HCT116 (cell line): ENCODE data around the gene PURA. TPM values are rescaled to one million over a fixed set of nuclear protein-coding genes. Genes with fewer than 3 reads are reported as not detected.

ENCODE experiments used
- ATAC-seq: fragments of 200-7000 bp; cut with Tn5 transposase; 2 replicates; pipeline ENCODE4 v1.9.1; 2020; ENCODE audit warnings: mild to moderate bottlenecking, moderate library complexity
- BruUV-seq: library from RNA; stranded (reverse); fragments of 400-500 nt; replicated peaks from 2 replicates; lab custom pipeline; 2021; lab: Mats Ljungman, UMichigan
- CTCF ChIA-PET: fragments of 300-600 bp; sonication (Branson Sonifier 250); formaldehyde crosslinking; loops from one replicate; lab custom pipeline; 2021; ENCODE audit warnings: antibody characterized with exemption; lab: Charles Lee
- POLR2A ChIA-PET: fragments of 300-600, 350-600 bp; sonication (Branson Sonifier 250); formaldehyde crosslinking; loops from one replicate; lab custom pipeline; 2021; ENCODE audit warnings: antibody characterized with exemption; lab: Charles Lee
- RAD21 ChIA-PET, 2 experiments: fragments of 300-600 bp; sonication (Branson Sonifier 250); formaldehyde crosslinking; loops; one replicate each; lab custom pipeline; 2023; ENCODE audit warnings: low total read pairs in 2 of 2; ENCODE audit not compliant: uncharacterized antibody in 2 of 2, unreplicated experiment in 2 of 2, low non-redundant PET in 1 of 2; lab: Charles Lee
- DNase-seq: peaks from one replicate; pipeline ENCODE4 v3.0.0-alpha.2; 2010; ENCODE audit warnings: low read depth, low spot score
- H2AFZ ChIP-seq: fragments of 200-600 bp; shearing (Covaris generic), sonication (generic); 2 replicates; pipeline ENCODE4 v1.6.1; 2017; ENCODE audit warnings: low read depth, mixed run types, mixed read lengths, antibody characterized with exemption, low read length; ENCODE audit not compliant: poor library complexity, severe bottlenecking
- H3K27ac ChIP-seq: 2 replicates; pipeline ENCODE4 v1.5.1; 2012; ENCODE audit warnings: low read depth, low read length
- H3K27me3 ChIP-seq: fragments of 200-600 bp; sonication (generic); 2 replicates; pipeline ENCODE4 v1.6.1; 2016; ENCODE audit warnings: mixed run types, low read length, mixed read lengths; ENCODE audit not compliant: insufficient read depth
- H3K36me3 ChIP-seq, 2 experiments: fragments of 200-500 bp in 1 of 2; fragments of 200-600 bp in 1 of 2; sonication (Bioruptor generic) in 1 of 2; sonication (generic) in 1 of 2; 2 replicates each; pipeline versions ENCODE4 v1.5.1 to v1.6.1; 2014 to 2016; ENCODE audit warnings: low read length in 2 of 2, inconsistent platforms in 1 of 2, mixed read lengths in 1 of 2, mixed run types in 1 of 2; ENCODE audit not compliant: insufficient read depth in 2 of 2, control insufficient read depth in 1 of 2
- H3K4me1 ChIP-seq, 2 experiments: fragments of 200-600 bp in 1 of 2; sonication (generic) in 1 of 2; 2 replicates each; pipeline versions ENCODE4 v1.5.1 to v1.6.1; 2012 to 2017; ENCODE audit warnings: low read length in 2 of 2, inconsistent platforms in 1 of 2, mild to moderate bottlenecking in 1 of 2, mixed read lengths in 1 of 2, mixed run types in 1 of 2, moderate library complexity in 1 of 2; ENCODE audit not compliant: insufficient read depth in 2 of 2, control insufficient read depth in 1 of 2
- H3K4me2 ChIP-seq: fragments of 200-600 bp; sonication (generic); 2 replicates; pipeline ENCODE4 v1.6.1; 2017; ENCODE audit warnings: mixed run types, low read length, mixed read lengths
- H3K4me3 ChIP-seq, 2 experiments: fragments of 200-600 bp in 1 of 2; sonication (generic) in 1 of 2; replicated peaks in 1 of 2; 2 replicates each; pipeline ENCODE4 v1.5.1; 2011 to 2016; ENCODE audit warnings: low read length in 2 of 2, control low read depth in 1 of 2, low read depth in 1 of 2, mild to moderate bottlenecking in 1 of 2, mixed read lengths in 1 of 2, mixed run types in 1 of 2
- H3K79me2 ChIP-seq: fragments of 200-600 bp; sonication (generic); 2 replicates; pipeline ENCODE4 v1.6.1; 2017; ENCODE audit warnings: mild to moderate bottlenecking, mixed run types, low read length, moderate library complexity, mixed read lengths; ENCODE audit not compliant: insufficient read depth
- H3K9ac ChIP-seq: fragments of 200-600 bp; sonication (generic); 2 replicates; pipeline ENCODE4 v1.6.1; 2016; ENCODE audit warnings: low read length, mixed read lengths
- H3K9me2 ChIP-seq: fragments of 200-600 bp; sonication (generic), shearing (Covaris generic); 2 replicates; pipeline ENCODE4 v1.6.1; 2017; ENCODE audit warnings: mixed run types, mild to moderate bottlenecking, moderate library complexity; ENCODE audit not compliant: insufficient read depth
- H3K9me3 ChIP-seq, 2 experiments: fragments of 200-500 bp in 1 of 2; fragments of 200-600 bp in 1 of 2; sonication (Bioruptor generic) in 1 of 2; sonication (generic) in 1 of 2; 2 replicates each; pipeline ENCODE4 v1.6.1; 2014 to 2017; ENCODE audit warnings: low read length in 2 of 2, mixed read lengths in 2 of 2, inconsistent platforms in 1 of 2, low read depth in 1 of 2, mild to moderate bottlenecking in 1 of 2, mixed run types in 1 of 2, moderate library complexity in 1 of 2; ENCODE audit not compliant: control insufficient read depth in 1 of 2, insufficient read depth in 1 of 2
- H4K20me1 ChIP-seq: fragments of 200-600 bp; sonication (generic), shearing (Covaris generic); 2 replicates; pipeline ENCODE4 v1.6.1; 2017; ENCODE audit warnings: mixed run types, mild to moderate bottlenecking, moderate library complexity; ENCODE audit not compliant: insufficient read depth
- ATF3 ChIP-seq: IDR thresholded peaks from 2 replicates; pipeline ENCODE4 v1.6.1; 2012
- CEBPB ChIP-seq: IDR thresholded peaks from 2 replicates; pipeline ENCODE4 v1.6.1; 2012; ENCODE audit warnings: low read depth
- ELF1 ChIP-seq: IDR thresholded peaks from 2 replicates; pipeline ENCODE4 v1.6.1; 2012; ENCODE audit warnings: low read depth, borderline replicate concordance
- EZH2 ChIP-seq: fragments of 200-600 bp; sonication (generic); IDR thresholded peaks from 2 replicates; pipeline ENCODE4 v1.6.1; 2017; ENCODE audit warnings: antibody characterized with exemption, mixed run types
- FOSL1 ChIP-seq: IDR thresholded peaks from 2 replicates; pipeline ENCODE4 v1.6.1; 2012; ENCODE audit warnings: low read depth
- JUND ChIP-seq: IDR thresholded peaks from 2 replicates; pipeline ENCODE4 v1.6.1; 2012
- REST ChIP-seq: IDR thresholded peaks from 2 replicates; pipeline ENCODE4 v1.6.1; 2012; ENCODE audit warnings: low read depth
- YY1 ChIP-seq: IDR thresholded peaks from 2 replicates; pipeline ENCODE4 v1.6.1; 2011; ENCODE audit warnings: low read length, low read depth, moderate library complexity, mild to moderate bottlenecking; ENCODE audit not compliant: insufficient replicate concordance; ENCODE audit errors: extremely low read depth
- intact Hi-C: fragments of 100-400 bp; cut with micrococcal nuclease; formaldehyde crosslinking; loops from 2 replicates; pipeline ENCODE4 v1.10.0; 2022
- total RNA-seq: library from RNA; stranded (reverse); gene quantifications from one replicate; pipeline ENCODE4 v1.2.1, GENCODE V29; 2021; ENCODE audit not compliant: unreplicated experiment

Gene PURA
- total RNA-seq, 1 experiment from 2014 or later = 15.2 TPM

- TF ChIP-seq EZH2 (no peak), ATF3 (no peak), JUND (no peak), CEBPB (no peak), YY1 (no peak), ELF1 (no peak), FOSL1 (no peak)
Observed at GRCh38 chr5:140114341-140115185, 654 bp downstream of the PURA start (continued).

GRCh38 chr5:140115186-140115500 is 1.2 kb downstream of the PURA start:
- DNase-seq = no peak
- BruUV-seq = no TSS peak
- Histone ChIP-seq H4K20me1 (no peaks in the 10 kb centered on the region), H3K4me3 (no peak overlapping the region), H3K4me2 (no peak overlapping the region), H3K36me3 (no peaks in the 10 kb centered on the region), H3K9me3 (no peaks in the 10 kb centered on the region), H3K9me2 (no peaks in the 10 kb centered on the region), H2AFZ (no peak overlapping the region), H3K79me2 (peaks cover 61% of the 10 kb centered on the region), H3K27me3 (no peaks in the 10 kb centered on the region), H3K4me1 (peaks cover 4 to 23% of the 10 kb centered on the region in 2 experiments; a peak in 3 of 4 replicates), H3K27ac (no peak overlapping the region), H3K9ac (no peak overlapping the region)
- intact Hi-C loops = no loop called here
- CTCF ChIA-PET = no interaction called here
- no peak for TF ChIP-seq ATF3
- TF ChIP-seq REST = no peak
- TF ChIP-seq EZH2 = no peak
- POLR2A ChIA-PET = no interaction called here
- no peak for ATAC-seq
- RAD21 ChIA-PET = no interaction called here
